Activated effector memory CD4-positive, alpha-beta T cell treated with anti-CD3 and anti-CD28 coated beads, Interleukin-2, amount 50 U/mL, for 16 hours (primary cell): ENCODE measurements around the gene SETD3.

Experiments
- DNase-seq: peaks from one replicate; pipeline ENCODE4 v3.0.0-alpha.2; 2020

Gene SETD3

GRCh38 chr14:99389174-99389826, 91.4 kb downstream of the SETD3 start:
- peak; percentile 81 for DNase-seq

- peak; percentile 54 for DNase-seq
These were observed 92.4 kb downstream of the SETD3 start for GRCh38 chr14:99388286-99388685.

DNA sequence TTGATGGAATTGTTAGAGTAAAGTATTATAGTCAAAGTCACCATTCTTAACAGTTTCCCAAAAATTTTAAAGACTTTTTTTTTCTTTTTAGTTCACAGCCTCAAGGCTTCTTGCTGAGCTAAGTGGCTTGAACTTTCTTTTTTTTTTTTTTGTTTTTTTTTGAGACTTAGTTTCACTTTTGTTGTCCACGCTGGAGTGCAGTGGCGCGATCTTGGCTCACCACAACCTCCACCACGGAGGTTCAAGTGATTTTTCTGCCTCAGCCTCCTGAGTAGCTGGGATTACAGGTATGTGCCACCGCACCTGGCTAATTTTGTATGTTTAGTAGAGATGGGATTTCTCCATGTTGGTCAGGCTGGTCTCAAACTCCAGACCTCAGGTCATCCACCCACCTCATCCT, 92.8 kb downstream of the SETD3 start:
- peak; percentile 21 for DNase-seq

DNA sequence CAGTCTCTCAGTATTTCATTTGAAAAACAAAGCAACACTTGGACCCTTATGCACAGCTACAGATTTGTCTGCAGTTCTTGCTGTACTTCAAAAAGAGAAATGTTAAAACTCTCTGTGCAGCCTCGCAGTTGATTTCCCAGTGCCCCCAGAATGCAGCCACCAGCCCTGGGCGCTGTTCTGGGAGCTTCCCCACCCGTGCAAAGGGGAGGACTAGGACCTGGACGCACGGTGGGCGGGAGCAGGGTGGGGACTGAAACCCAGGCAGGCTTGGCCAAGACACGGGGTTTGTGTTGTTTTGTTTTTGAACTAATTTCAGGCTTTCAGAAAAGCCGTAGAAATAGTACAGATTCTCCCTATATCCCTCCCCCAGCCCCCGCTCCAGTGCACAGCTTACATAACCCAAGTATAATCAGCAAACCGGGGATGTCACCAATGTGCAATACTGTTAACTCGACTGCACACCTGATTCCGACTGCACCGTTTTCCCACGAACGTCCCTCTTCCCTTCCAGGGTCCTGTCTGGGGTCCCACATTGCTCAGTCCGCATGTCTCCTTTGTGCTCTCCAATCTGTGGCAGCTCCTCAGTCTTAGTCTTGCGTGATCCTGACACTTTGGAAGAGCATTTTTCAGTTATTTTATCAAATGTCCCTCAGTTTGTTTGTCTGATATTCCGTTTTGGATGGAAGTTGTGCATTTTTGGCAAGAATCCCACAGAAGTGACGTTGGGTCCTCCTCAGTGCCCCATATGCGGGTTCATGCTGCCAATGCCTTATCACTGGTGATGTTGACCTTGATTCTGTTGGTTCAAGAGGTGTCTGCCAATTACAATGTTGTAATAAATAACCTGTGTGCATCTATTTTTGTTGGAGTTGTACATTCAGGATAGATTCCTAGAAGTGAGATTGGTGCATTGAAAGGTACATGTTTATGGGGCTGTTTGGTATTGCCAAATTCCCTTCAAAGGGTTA, 95.9 kb downstream of the SETD3 start:
- peak; percentile 38 for DNase-seq

- peak; percentile 46 for DNase-seq
These were observed 96.9 kb downstream of the SETD3 start for GRCh38 chr14:99383472-99384449.

GRCh38 chr14:99382781-99383471, 97.7 kb downstream of the SETD3 start:
- peak; percentile 3 for DNase-seq

DNA sequence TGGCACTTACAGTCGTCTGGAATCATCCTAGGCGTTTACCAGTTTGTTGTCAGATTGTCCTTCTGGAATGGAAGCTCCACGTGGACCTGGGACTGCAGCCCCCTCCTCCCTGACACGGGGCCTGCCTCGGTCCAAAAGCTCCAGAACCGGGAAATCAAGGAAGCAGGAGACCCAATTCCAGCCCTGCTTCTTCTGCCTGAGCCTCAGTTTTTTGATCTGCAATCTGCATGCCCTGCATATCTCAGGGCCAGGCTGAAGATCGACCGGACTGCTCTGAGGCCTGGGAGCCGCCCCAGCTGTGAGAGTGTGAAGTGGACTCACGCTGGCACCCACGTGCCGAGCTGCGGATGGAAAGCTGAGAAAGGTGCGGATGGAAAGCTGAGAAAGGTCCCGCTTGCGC, 98.6 kb downstream of the SETD3 start:
- peak; percentile 53 for DNase-seq

GRCh38 chr14:99381688-99382060, 99.0 kb downstream of the SETD3 start:
- peak; percentile 38 for DNase-seq

- DNase-seq, result peak; percentile 46
These were observed 99.5 kb downstream of the SETD3 start for GRCh38 chr14:99380991-99381687.

DNA sequence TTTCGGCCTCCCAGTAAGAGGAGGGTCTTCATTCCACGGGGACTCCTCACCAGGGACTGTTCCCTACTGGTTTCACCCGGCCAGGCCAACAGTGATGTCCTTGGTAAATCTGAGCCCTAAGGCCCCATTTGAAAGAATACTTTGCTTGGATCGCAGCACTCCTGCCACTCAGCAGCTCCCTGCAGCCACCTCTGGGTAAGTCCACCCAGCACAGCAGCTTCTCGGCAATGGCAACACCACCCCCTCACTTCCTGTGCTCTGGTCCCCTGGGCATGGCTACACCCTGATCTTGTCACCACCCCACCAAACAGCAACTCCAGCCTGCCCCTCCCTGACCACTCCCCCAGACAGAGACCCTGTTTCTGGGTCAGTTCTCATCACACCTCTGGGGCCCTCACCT, 100.3 kb downstream of the SETD3 start:
- peak; percentile 49 for DNase-seq

DNA sequence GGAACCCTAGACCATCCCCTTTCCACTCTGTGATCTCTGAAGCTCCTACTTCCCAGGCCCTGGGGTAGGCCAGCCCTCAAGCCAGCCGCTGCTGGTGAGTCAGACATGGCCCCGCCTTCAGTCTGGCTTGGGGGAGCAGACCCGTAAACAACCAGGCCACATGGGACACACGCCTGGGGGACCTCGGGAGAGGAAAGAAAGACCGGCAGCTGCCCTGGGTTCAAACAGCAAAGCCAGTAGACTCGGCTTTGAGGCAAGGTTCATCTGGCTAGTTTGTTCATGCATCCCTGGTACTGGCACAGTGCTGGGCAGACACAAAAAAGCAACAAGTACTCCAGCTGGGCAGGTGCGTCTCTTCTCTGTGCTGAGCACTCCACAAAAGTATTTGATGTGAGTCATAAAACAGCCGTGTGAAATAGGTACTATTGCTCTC, 101.9 kb downstream of the SETD3 start:
- DNase-seq, result peak; percentile 43

DNA sequence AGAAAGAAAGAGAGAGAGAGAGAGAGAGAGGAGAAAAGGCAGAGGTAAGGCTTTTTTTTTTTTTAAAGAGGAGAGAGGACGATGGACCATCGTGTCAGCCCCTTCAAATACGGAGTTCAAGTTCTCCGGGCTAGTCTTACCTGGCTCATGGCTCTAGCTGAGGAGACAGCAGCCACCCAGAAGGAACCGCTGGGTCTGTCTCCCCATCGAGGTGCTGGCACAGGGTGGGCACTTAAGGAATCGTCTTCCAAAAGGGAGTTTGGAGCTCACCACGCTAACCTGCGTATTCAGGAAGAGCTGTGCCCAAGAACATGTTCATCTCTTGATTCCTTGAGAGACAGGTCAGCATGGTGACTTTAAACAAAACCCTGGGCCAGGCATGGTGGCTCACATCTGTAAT, 102.7 kb downstream of the SETD3 start:
- DNase-seq, result peak; percentile 55

- DNase-seq, result peak; percentile 21
These were observed 105.7 kb downstream of the SETD3 start for GRCh38 chr14:99374964-99375363.

DNA sequence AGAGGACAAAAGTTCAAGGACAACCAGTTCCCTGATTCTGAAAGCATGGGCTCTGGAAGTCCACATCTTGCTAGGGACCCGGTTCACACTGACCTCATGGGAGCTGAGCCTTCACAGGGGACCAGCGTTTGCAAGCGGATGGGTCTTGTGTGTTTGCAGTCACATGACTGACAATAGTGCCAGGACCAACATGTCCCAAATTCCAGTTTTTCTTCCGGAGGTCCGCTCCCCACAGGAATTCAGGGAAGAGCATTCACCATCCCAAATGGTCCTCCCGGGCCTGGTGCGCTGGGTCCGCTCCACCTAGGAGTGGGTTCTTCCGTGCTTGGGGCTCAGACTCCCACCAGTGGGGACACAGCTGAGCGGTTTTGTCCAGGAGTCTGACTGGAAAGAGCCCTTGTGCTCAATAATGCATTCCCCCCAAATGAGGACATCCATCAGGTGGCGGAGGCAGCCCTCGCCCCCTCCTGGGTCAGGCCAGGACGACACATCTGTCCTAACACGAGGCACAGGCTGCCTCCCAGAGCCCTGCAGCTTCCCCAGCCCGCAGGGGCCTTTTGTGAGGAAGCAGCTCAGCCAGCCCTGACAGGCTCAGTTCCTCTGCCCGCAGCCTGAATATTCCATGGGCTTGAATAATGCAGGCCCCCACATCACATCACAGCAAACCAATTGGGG, 116.9 kb downstream of the SETD3 start:
- no peak for DNase-seq

DNA sequence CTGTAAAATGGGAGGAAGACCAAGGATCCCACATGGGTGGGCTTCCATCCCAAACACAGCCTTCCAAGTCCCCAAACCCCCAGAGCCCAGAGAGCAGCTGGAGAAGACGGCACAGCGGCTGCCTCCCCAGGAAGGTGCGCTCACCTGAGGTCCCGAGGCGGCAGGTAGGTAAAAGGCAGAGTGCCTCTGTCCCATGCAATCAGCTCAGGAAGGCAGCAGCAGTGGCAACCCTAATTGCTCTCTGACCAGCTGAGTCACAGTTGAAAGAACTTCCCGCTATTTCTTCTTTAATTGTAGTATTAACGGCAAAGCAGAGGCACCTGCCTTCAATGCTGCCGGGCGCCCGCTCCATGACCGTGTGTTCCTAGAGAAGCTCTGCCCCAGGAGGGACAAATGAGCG, 117.6 kb downstream of the SETD3 start:
- DNase-seq, result peak; percentile 43

- DNase-seq, result peak; percentile 31
These were observed 119.0 kb downstream of the SETD3 start for GRCh38 chr14:99361596-99362215.

GRCh38 chr14:99360774-99361595, 119.7 kb downstream of the SETD3 start:
- peak; percentile 56 for DNase-seq

DNA sequence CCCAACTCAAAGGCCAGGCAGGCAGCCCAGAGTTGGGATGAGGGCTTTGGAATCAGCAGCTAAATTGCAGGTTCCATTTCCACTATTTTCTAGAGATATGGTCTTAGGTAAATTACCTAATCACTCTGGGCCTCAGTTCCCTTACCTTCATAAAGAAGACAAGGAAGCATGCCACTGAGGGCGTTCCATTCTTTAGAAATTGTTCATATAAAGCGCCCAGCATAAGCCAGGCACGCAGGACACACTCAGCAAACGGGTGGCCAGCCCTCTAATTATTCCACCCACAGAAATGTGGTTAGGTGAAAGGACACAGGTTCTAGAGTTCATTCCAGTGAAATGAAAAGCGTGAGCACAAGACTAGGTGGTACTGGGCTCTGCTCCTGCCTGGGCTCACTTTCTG, 120.8 kb downstream of the SETD3 start:
- peak; percentile 17 for DNase-seq

DNA sequence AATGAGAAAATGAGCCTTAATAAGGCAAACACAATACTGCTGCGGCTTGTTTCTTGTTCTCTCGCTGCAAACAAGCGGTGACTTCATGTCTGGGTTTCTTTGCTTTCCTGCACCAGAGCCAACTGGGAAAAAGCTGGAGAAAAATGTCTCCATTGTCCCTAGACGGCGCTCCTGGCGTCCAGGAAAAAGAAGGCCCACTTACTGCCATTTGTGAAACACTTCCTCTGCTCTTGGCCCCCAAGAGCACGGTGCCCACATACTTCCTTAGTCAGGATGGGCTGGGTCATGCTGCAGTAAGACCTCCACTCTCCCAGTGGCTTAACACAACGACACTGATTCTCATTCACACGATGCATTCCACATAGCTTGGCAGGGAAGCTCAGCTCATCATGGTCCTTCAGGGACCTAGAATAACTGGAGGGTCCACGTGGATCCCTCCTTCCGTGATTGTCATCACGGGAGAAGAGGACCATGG, 122.7 kb downstream of the SETD3 start:
- DNase-seq, result peak; percentile 31
